GM12878 (cell line): Measurements from ENCODE around the gene EPHA10. TPM values are rescaled to one million over a fixed set of nuclear protein-coding genes. Genes with fewer than 3 reads are reported as not detected.

Experiments
- ATAC-seq: fragments of 200-7000 bp; cut with Tn5 transposase; 3 replicates; pipeline ENCODE4 v1.9.1; 2020; ENCODE audit warnings: mild to moderate bottlenecking, moderate library complexity
- BruUV-seq: library from RNA; stranded (reverse); fragments of 400-500 nt; replicated peaks from 2 replicates; lab custom pipeline; 2021; lab: Mats Ljungman, UMichigan
- CTCF ChIA-PET: fragments of 300-600 bp; sonication (Branson Sonifier 250); formaldehyde crosslinking; extraction: SDS; loops from one replicate; lab custom pipeline; 2021; ENCODE audit warnings: inconsistent platforms; lab: Yijun Ruan, JAX
- POLR2A ChIA-PET: fragments of 350-600 bp; formaldehyde crosslinking; extraction: SDS; loops from one replicate; lab custom pipeline; 2021; ENCODE audit warnings: inconsistent platforms; lab: Charles Lee
- RAD21 ChIA-PET: fragments of 300-600 bp; sonication (Branson Sonifier 250); formaldehyde crosslinking; loops from one replicate; lab custom pipeline; 2023; ENCODE audit warnings: antibody characterized with exemption; ENCODE audit not compliant: unreplicated experiment; lab: Charles Lee
- SMC1A ChIA-PET: fragments of 300-600 bp; sonication (Branson Sonifier 250); formaldehyde crosslinking; loops from one replicate; lab custom pipeline; 2023; ENCODE audit not compliant: unreplicated experiment, uncharacterized antibody; lab: Charles Lee
- DNase-seq: peaks from one replicate; pipeline ENCODE4 v3.0.0-alpha.2; 2011; ENCODE audit warnings: low read depth, low spot score
- FAIRE-seq: peaks from 3 replicates; lab custom pipeline; 2011; peaks lifted over from hg19 to GRCh38; lab: Jason Lieb, UNC
- H2AFZ ChIP-seq: 2 replicates; pipeline ENCODE4 v1.6.0; 2011; ENCODE audit warnings: low read depth, low read length, control low read depth; ENCODE audit not compliant: control insufficient read depth
- H3K27ac ChIP-seq: 2 replicates; pipeline ENCODE4 v1.5.1; 2011; ENCODE audit warnings: control low read depth; ENCODE audit not compliant: control insufficient read depth, insufficient read depth
- H3K27me3 ChIP-seq, 2 experiments: replicated peaks in 1 of 2; 2 replicates each; pipeline versions ENCODE4 v1.6.0 to v1.6.1; 2011; ENCODE audit warnings: low read length in 1 of 2; ENCODE audit not compliant: control insufficient read depth in 2 of 2, insufficient read depth in 2 of 2
- H3K36me3 ChIP-seq, 2 experiments: 2 replicates each; pipeline ENCODE4 v1.5.1; 2011; ENCODE audit warnings: low read length in 1 of 2; ENCODE audit not compliant: control insufficient read depth in 2 of 2, insufficient read depth in 2 of 2
- H3K4me1 ChIP-seq: 2 replicates; pipeline ENCODE4 v1.6.1; 2011; ENCODE audit warnings: mild to moderate bottlenecking, low read length, moderate library complexity, mixed read lengths; ENCODE audit not compliant: control insufficient read depth, insufficient read depth
- H3K4me2 ChIP-seq: 2 replicates; pipeline ENCODE4 v1.6.0; 2011; ENCODE audit warnings: control low read depth; ENCODE audit not compliant: control insufficient read depth, insufficient read depth
- H3K4me3 ChIP-seq: fragments of 200-600 bp; sonication (generic); 2 replicates; pipeline ENCODE4 v1.5.1; 2016
- H3K79me2 ChIP-seq: 2 replicates; pipeline ENCODE4 v1.6.0; 2011; ENCODE audit warnings: low read length; ENCODE audit not compliant: control insufficient read depth, insufficient read depth
- H3K9ac ChIP-seq: 2 replicates; pipeline ENCODE4 v1.8.0; 2011; ENCODE audit warnings: low read length, control low read depth, mixed read lengths; ENCODE audit not compliant: control insufficient read depth, insufficient read depth
- H3K9me3 ChIP-seq: replicated peaks from 3 replicates; pipeline ENCODE4 v1.5.1; 2011; ENCODE audit warnings: mild to moderate bottlenecking, low read length; ENCODE audit not compliant: control insufficient read depth, insufficient read depth
- H4K20me1 ChIP-seq: 2 replicates; pipeline ENCODE4 v1.6.0; 2011; ENCODE audit not compliant: control insufficient read depth, insufficient read depth
- ASH2L ChIP-seq: fragments of 300-600, 200-600 bp; sonication (generic); IDR thresholded peaks from 2 replicates; pipeline ENCODE4 v1.6.1; 2017; ENCODE audit warnings: low read depth, mild to moderate bottlenecking, borderline replicate concordance
- ATF7 ChIP-seq: fragments of 450-650 bp; IDR thresholded peaks from 2 replicates; pipeline ENCODE4 v1.6.1; 2016; ENCODE audit warnings: low read depth, mild to moderate bottlenecking
- CHD4 ChIP-seq: fragments of 200-600 bp; sonication (generic); IDR thresholded peaks from 2 replicates; pipeline ENCODE4 v1.6.1; 2016; ENCODE audit warnings: mild to moderate bottlenecking
- ETV6 ChIP-seq, 2 experiments: fragments of 450-650 bp in 1 of 2; IDR thresholded peaks in 1 of 2; conservative IDR thresholded peaks in 1 of 2; 2 replicates each; pipeline ENCODE4 v1.6.1; 2014; ENCODE audit warnings: antibody characterized with exemption in 1 of 2, borderline replicate concordance in 1 of 2, low read depth in 1 of 2, mild to moderate bottlenecking in 1 of 2, moderate library complexity in 1 of 2
- REST ChIP-seq: IDR thresholded peaks from 2 replicates; pipeline ENCODE4 v1.6.1; 2012; ENCODE audit warnings: mild to moderate bottlenecking, low read depth, low read length
- SMAD1 ChIP-seq: fragments of 450-650 bp; IDR thresholded peaks from 2 replicates; pipeline ENCODE4 v1.6.1; 2018; ENCODE audit warnings: mild to moderate bottlenecking, low read depth; ENCODE audit not compliant: partially characterized antibody
- SMC3 ChIP-seq: IDR thresholded peaks from 2 replicates; pipeline ENCODE4 v1.6.1; 2011; ENCODE audit warnings: low read length, improper control_type of control experiment, borderline replicate concordance
- SRF ChIP-seq, 2 experiments: IDR thresholded peaks; 2 replicates each; pipeline ENCODE4 v1.6.1; 2011; ENCODE audit warnings: low read depth in 2 of 2, low read length in 2 of 2, mild to moderate bottlenecking in 1 of 2, moderate library complexity in 1 of 2
- ZNF217 ChIP-seq: fragments of 450-650 bp; IDR thresholded peaks from 2 replicates; pipeline ENCODE4 v1.6.1; 2017; ENCODE audit warnings: antibody characterized with exemption, mild to moderate bottlenecking
- WGBS: methylation state at CpG from one replicate; pipeline ENCODE4 v1.1.6; 2016; ENCODE audit warnings: low lambda C conversion rate; ENCODE audit not compliant: insufficient replicate concordance, insufficient coverage; ENCODE audit errors: missing lambda C conversion rate; 5-methylcytosine and 5-hydroxymethylcytosine counted together
- in situ Hi-C: fragments of 300-500 bp; cut with MboI; formaldehyde crosslinking; loops from 9 replicates; pipeline ENCODE4 v1.14.3; 2018; ENCODE audit warnings: mixed read lengths
- intact Hi-C: fragments of 100-400 bp; cut with micrococcal nuclease; formaldehyde crosslinking; loops from one replicate; pipeline ENCODE4 v1.14.2; 2022; ENCODE audit not compliant: unreplicated experiment
- polyA plus RNA-seq, 11 experiments: library from polyadenylated mRNA; depleted of rRNA in 4 of 11; unstranded in 6 of 11; stranded (reverse) in 5 of 11; fragments of >200 nt; fragmentation: Nextera tagmentation in 4 of 11; fragmentation: Illumina TruSeq in 1 of 11; extraction: Ambion mirVana in 4 of 11; extraction: Trizol in 1 of 11; gene quantifications; 1 replicate in 1 of 11; 2 replicates in 10 of 11; pipeline versions ENCODE4 v1.2.1 to v1.2.3, GENCODE V29; 2011 to 2016; ENCODE audit warnings: inconsistent platforms in 2 of 11, missing spikeins in 2 of 11, low read depth in 1 of 11
- total RNA-seq, 4 experiments: library from RNA; depleted of rRNA in 3 of 4; stranded (reverse); fragments of >200 nt in 3 of 4; fragmentation: Illumina TruSeq in 1 of 4; extraction: Trizol in 1 of 4; gene quantifications; 2 replicates each; pipeline versions ENCODE4 v1.2.1 to v1.2.3, GENCODE V29; 2013 to 2021
- TF ChIP-seq, protein P1 (sequence below): IDR thresholded peaks from 2 replicates; pipeline ENCODE4 v1.6.1; 2011; ENCODE audit warnings: mild to moderate bottlenecking, low read depth, low read length, moderate library complexity; ENCODE audit not compliant: insufficient replicate concordance
- TF ChIP-seq, protein P2 (sequence below): fragments of 150-350 bp; IDR thresholded peaks from 2 replicates; pipeline ENCODE4 v1.6.1; 2016; ENCODE audit warnings: low read depth, low read length

Gene EPHA10
- total and polyA plus RNA-seq, 10 of the 15 experiments (the other 5 are each of a cell fraction or from before 2014, with no cell fraction given) = 0.05 to 0.06 TPM; not detected in 8

DNA sequence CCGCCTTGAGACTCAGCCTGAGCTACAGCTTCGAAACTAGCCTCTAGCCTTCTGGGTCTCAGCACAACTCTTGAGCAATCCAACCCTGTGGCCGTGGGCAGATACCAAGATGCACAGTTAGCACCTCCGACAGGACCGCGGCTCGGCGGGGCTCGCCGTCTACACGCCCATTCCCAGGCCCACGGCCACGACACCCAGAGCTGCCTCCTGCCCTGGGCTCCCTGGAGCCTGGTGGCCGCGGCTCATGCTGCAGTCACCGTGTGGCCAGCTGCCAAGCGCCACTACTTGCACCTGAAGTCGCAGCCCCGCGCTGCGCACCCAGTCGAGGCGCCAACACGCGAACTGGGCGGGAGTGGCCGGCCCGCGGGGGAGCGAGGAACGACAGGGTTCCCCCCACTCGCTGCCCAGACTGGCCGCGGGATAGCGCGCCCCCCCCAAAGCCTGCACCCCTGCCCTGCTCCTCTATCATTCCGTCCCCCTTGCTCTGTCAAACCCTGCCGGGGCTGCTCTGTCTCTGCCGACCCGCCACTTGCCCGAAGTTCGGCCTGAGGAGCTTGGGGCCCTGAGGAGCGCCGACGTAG lies 73.3 kb downstream of the EPHA10 start (continued):
- TF ChIP-seq ZNF217 (no peak), ETV6 (conservative IDR thresholded peaks at IDR 0.05 in 1 of 2, IDR thresholded peaks at IDR 0.05 in 1 of 2; ENCODE audit: borderline replicate concordance in 1 of 2, low read depth in 1 of 2) (no peak)
- TF ChIP-seq, protein P1, sequence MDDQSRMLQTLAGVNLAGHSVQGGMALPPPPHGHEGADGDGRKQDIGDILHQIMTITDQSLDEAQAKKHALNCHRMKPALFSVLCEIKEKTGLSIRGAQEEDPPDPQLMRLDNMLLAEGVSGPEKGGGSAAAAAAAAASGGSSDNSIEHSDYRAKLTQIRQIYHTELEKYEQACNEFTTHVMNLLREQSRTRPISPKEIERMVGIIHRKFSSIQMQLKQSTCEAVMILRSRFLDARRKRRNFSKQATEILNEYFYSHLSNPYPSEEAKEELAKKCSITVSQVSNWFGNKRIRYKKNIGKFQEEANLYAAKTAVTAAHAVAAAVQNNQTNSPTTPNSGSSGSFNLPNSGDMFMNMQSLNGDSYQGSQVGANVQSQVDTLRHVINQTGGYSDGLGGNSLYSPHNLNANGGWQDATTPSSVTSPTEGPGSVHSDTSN = no peak

- peak overlapping the region; percentile 89 for H3K9ac ChIP-seq
- H3K27ac ChIP-seq = no peak overlapping the region; the same call in 1 of the 2 replicates
- DNase-seq (no peak), ATAC-seq (no peak), FAIRE-seq (no peak)
- ChIA-PET RAD21 (interaction anchor here (0.6 to 3.5 kb wide), 10 partner anchors 13 to 227 kb away, joined by 3 to 17 read pairs (median 3); partner anchors contain the start of genes MTF1 and SNIP1), POLR2A (interaction anchor here (0.6 to 1.4 kb wide), 7 partner anchors 11 to 214 kb away, joined by 3 to 11 read pairs (median 4); partner anchors contain the start of genes C1orf122, YRDC and ZC3H12A), CTCF (interaction anchor here (0.6 to 21.1 kb wide), 7 partner anchors 8 to 233 kb away, joined by 3 to 521 read pairs (median 3); partner anchors contain the start of genes GNL2 and MTF1), SMC1A (interaction anchor here (0.6 to 2.4 kb wide), 10 partner anchors 8 to 1089 kb away, joined by 3 to 9 read pairs (median 3); partner anchors contain the start of genes EPHA10 and GNL2)
- peaks cover 0 to 12% of the 10 kb centered on the region in 2 experiments; a peak in 3 of 4 replicates for H3K36me3 ChIP-seq
- no peaks in the 10 kb centered on the region for H4K20me1 ChIP-seq
- in situ Hi-C loops = no loop called here
- H3K79me2 ChIP-seq = peaks cover 39% of the 10 kb centered on the region
- H2AFZ ChIP-seq = no peak overlapping the region
- peaks cover 8% of the 10 kb centered on the region for H3K4me1 ChIP-seq
- peak overlapping the region; percentile 84 for H3K4me3 ChIP-seq
- no peaks in the 10 kb centered on the region for H3K9me3 ChIP-seq
- WGBS = 97% methylated on average over 4 of the region's 4 CpGs
- intact Hi-C loops = no loop called here
- BruUV-seq = no TSS peak
- H3K4me2 ChIP-seq = peak overlapping the region; percentile 97
- H3K27me3 ChIP-seq = no peaks in the 10 kb centered on the region
- TF ChIP-seq ASH2L (no peak), ATF7 (no peak), CHD4 (no peak), SRF (IDR thresholded peaks at IDR 0.05; ENCODE audit: low read depth in 2 of 2, low read length in 2 of 2) (no peak), REST (no peak), SMAD1 (no peak), SMC3 (no peak)
- TF ChIP-seq, protein P2, sequence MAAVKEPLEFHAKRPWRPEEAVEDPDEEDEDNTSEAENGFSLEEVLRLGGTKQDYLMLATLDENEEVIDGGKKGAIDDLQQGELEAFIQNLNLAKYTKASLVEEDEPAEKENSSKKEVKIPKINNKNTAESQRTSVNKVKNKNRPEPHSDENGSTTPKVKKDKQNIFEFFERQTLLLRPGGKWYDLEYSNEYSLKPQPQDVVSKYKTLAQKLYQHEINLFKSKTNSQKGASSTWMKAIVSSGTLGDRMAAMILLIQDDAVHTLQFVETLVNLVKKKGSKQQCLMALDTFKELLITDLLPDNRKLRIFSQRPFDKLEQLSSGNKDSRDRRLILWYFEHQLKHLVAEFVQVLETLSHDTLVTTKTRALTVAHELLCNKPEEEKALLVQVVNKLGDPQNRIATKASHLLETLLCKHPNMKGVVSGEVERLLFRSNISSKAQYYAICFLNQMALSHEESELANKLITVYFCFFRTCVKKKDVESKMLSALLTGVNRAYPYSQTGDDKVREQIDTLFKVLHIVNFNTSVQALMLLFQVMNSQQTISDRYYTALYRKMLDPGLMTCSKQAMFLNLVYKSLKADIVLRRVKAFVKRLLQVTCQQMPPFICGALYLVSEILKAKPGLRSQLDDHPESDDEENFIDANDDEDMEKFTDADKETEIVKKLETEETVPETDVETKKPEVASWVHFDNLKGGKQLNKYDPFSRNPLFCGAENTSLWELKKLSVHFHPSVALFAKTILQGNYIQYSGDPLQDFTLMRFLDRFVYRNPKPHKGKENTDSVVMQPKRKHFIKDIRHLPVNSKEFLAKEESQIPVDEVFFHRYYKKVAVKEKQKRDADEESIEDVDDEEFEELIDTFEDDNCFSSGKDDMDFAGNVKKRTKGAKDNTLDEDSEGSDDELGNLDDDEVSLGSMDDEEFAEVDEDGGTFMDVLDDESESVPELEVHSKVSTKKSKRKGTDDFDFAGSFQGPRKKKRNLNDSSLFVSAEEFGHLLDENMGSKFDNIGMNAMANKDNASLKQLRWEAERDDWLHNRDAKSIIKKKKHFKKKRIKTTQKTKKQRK = no peak
These were observed 76.0 kb downstream of the EPHA10 start for GRCh38 chr1:37688926-37689325.
